HCEC 1CT (cell line): ENCODE data around the gene TMEM17.
"Not testable (repeated sequence)": the region's sequence is repeated elsewhere in the genome, so short reads cannot be mapped to it uniquely, and the experiment has no call there.

Source experiments
- DNase-seq: peaks from one replicate; pipeline ENCODE4 v3.0.0-alpha.2; 2017

The TMEM17 gene, protein sequence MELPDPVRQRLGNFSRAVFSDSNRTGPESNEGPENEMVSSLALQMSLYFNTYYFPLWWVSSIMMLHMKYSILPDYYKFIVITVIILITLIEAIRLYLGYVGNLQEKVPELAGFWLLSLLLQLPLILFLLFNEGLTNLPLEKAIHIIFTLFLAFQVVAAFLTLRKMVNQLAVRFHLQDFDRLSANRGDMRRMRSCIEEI

DNA sequence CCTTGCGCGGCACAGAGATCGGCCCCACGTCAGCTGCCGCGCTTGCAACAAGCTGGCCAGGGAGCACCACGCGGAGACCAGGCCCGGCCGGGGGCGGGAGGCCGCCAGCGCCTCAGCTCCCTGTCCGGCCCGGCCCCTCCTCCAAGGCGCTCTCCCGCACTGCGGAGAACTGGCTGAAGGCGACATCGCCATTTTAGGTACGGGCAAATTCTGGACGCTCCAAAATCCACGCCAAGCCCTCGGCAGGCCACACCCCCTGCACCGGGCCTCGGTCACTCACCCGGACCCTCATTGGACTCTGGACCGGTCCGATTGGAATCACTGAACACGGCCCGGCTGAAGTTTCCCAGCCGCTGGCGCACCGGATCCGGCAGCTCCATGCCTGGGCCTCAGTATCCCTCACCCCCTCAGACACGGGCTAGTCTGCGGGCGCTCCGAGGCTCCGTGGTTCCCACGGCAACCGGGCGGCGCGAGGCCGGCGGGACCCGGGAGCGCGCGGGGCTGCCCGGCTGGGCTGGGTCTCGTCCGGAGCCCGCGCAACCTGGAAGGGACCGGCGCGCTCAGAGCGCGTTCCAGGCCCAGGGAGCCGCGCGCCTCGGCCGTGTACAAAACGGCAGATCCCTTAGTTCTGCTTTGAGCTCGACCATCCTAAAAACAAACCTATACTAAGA, at the start of gene TMEM17:
TSS of gene TMEM17 (minus strand) at position 446 of the 671 bp plus-strand sequence. CDS start at position 380, 66 bp downstream.
- peak; percentile 91 for DNase-seq

DNA sequence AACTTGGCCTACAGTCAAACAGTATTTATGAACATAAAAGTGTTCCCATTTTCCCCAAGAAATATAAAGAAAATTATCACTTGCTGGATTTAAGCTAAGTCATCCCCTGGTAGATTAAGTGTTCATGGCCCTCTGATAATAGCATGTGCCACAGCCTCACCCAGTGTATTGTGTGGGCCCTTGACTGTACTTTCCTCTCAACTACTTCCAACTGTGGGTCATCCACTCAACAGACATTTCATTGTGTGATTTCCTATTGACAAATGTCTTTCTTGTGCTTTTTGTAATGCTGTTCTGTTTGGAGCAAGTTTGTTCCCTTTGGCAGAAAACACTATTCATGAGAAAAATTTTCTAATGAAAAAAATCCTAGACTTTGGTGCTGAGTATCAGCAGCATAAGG, 48.4 kb upstream of the TMEM17 start:
- DNase-seq = no peak

DNA sequence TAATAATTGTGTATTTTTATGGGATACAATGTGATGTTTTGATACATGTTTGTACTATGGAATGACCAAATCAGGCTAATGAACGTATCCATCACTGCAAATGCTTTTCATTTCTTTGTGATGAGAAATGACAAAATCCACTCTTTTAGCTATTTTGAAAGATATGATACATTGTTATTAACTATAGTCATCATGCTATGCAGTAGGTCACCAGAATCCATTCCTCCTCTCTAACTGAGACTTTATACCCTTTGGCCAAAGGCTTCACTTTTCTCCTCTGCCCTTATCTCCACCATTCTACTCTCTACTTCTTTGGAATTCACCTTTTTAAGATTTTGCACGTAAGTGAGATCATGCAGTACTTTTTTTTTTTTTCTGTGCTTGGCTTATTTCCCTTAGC, 44.5 kb upstream of the TMEM17 start:
- DNase-seq = peak; percentile 49

DNA sequence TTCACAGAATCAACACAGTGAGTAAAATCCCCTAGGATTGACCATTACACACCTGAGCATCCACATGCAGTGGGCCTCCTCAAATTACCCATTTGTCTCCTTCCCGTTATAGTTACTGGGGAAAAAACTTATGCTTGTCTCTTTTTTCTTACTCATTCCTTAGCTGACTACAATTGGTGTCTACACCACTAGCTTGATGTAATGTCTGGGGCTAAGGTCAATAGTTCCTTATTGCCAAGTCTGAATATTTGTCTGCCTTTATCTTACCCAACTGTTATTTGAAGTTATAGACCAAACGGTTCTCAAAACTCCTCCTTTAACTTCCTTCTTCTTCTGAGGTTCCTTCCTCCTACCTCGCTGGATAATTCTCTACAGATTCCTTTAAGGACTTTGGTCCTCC, 41.9 kb upstream of the TMEM17 start:
- no peak for DNase-seq

DNA sequence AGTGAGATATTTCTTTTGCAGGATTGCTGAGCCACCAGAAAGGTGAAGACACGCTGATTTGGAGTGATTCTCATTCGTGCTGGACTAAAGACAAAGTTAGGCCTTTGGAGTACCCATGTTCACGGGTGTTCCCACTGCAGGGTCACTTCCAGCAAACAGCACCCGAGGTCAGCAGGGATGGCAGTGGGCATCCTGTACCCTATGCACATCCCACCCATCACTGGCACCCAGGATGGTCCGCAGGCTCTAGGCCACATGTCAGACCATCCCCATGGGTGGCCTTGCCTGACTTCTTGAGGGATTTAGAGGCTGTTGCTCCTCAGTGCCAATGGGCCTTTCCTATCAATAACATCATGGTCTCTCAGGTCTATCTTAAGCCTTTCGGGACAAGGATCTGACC, 39.3 kb upstream of the TMEM17 start:
- no peak for DNase-seq

DNA sequence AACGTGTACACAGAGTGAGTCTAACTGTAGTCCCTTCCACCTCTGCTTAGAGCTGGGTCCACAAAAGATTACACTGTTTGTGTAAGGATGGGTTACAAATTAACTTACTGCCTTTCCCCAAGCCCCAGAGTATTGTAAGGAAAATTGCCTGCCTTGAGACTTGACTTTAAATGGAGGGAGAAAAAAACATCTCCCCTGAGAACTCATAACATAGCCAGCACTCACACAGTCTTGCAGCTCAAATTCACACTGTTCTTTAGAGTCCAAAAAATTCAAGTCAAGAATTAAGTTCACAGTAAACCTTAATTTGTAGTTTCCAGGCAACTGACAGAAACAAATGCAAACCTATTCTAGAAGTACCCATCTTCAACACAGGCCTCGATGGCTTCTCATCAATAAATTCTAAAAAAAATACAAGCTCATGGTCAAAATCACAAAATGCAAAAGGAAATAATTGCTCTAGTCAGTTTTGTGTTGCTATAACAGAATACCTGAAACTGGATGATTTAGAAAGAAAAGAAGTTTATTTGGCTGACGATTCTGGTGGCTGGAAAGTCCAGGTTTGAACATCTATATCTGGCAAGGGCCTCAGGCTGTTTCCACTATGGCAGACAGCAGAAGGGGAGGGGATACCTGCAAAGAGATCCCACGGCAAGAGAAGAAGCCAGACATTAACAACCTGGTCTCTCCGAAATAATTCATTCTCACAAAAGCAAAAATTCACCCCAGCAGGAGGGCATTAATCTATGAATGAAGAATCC, 34.6 kb upstream of the TMEM17 start:
- DNase-seq = no peak

DNA sequence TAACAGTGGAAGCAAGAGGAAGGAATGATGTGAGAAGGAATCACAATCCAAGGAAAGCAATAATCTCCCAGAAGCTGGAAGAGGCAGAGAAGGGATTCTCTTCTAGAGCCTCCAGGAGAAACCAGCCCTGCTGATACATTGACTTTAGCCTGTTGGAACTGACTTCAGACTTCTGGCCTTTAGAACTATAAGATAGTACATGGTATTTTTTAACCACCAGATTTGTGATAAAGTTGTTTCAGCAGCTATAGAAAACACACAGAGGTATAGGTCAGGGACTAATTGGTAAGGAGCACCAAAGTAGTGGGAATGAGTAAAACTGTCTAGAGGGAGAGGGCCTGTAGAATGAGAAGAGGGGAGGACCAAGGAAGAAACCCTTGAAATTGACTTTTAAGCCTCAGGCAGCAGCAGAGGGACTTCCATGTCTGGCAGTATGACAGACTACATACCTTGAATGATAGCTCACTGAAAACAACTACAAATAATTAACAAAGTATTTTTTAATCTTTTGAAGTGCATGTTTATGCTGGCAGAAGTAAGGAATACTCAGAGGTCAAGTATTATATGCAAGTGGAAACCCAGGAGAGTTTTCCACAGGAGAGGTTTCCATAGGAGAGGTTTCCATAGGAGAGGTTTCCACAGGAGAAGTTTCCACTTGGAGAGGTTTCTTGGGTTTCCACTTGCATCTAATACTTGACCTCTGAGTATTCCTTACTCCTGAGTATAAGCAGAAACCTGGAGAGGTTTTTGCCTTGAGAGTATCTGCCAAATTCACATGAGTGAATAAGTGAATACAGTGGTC, 33.8 kb upstream of the TMEM17 start:
- no peak for DNase-seq

DNA sequence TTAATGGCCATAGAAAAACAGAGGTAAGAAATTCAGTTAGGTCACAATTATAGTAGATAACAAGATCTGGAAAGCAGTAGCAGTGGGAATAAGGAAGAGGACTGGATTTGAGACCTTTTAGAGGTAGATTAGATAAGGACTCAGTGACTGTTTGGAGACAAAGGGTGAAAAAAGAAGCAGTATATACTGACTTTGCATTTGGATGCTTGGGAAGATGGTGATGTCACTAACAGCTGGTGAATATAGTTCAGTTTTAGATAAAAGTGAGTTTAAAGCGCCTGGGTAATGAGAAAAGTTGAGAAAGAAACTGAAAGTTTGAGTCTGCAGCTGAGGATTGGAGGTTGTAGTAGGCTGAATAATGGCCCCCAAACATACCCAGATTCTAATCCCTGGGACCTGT, 32.8 kb upstream of the TMEM17 start:
- no peak for DNase-seq

DNA sequence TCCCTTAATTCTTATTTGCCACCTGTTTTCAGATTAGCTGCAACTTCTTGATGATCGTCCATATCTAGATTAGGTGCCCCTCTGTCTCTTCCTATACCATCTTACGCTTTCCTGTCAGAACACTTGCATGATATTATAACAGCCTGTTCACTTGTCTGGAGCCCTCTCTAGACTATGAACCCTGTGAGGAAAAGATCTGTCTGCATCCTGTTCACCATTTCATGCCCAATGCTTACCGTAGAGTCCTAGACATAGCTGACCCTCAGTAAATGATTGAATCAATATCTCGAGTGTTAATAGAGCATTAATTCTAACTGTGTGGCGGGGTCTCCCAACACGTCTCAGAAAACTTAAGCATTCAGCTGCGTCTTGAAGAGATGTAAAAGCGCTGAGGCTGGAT, 31.8 kb upstream of the TMEM17 start:
- DNase-seq = no peak

DNA sequence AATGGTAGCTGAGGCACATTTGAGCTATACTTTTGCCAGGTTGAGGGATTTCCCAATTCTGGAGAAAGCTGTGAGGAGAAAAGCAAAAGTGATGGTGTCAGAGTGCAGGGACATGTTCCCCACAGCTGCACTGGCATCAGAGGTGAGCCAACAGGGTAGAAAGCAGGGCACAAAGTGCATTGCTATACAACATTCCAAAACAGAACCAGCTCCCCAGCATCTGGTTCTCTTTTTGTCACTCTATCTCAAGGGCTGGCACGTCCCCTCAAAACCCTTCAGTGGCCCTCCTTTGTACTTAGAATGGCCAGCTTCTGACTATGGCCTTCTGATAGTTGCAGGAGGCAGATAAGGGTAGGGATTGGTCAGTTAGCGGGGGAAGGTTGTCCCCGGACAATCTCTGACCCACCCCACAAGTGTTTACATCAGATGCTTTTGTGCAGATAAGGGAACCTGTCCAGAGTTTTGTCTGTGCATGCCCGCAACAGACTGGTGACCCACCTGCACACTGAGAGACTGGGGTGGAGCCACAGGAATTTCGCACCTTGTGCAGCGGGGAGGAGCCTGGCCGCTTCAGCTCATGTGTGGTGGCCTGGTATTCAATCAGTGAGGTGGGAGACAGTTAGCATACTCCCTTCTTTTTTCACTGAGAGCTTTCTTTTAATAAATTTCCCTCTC, 31.0 kb upstream of the TMEM17 start:
- no peak for DNase-seq

DNA sequence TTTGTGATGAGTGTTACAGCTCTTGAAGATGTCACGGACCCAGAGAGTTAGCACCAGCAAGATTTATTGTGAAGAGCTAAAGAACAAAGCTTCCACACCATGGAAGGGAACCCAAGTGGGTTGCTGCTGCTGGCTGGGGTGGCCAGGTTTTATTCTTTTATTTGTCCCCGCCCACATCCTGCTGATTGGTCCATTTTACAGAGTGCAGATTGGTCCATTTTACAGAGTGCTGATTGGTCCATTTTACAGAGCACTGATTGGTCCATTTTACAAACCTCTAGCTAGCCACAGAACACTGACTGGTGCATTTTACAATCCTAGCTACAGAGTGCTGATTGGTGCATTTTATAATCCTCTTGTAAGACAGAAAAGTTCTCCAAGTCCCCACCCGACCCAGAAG, 29.5 kb upstream of the TMEM17 start:
- not testable (repeated sequence) for DNase-seq

DNA sequence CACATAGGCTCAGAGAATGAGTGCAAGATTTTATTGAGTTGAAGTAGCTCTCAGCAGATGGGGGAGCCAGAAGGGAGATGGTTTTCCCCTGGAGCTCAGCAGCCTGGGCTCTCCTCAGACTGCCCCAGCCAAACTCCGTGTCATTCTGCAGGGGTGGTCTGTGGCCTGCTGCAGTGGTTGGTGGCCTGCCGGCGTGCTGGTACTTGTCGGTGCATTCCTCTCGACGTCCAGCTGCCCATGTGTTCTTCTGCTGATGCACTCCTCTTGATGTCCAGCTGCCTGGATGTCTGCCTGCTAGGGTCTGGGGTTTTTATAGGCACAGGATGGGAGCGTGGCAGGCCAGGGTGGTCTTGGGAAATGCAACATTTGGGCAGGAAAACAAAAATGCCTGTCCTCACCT, 25.6 kb upstream of the TMEM17 start:
- DNase-seq = no peak

DNA sequence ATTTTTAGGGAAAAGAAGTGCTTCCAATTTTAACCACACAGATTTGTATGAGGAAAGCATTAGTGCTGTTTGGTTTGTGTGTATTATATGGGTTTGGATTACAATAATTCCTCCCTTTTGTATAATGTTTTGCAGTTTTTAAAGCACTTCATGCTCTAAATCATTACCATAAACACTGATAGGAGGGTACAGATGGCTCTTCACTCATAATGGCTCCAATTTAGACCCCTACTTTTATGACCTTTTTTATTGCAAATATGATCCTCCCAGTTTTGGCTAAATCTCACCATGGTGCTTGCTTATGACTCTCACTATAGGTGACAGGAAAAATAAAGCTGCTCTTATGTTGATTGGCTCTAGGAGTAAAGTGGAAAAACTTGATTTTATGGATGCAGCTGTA, 23.8 kb upstream of the TMEM17 start:
- no peak for DNase-seq

DNA sequence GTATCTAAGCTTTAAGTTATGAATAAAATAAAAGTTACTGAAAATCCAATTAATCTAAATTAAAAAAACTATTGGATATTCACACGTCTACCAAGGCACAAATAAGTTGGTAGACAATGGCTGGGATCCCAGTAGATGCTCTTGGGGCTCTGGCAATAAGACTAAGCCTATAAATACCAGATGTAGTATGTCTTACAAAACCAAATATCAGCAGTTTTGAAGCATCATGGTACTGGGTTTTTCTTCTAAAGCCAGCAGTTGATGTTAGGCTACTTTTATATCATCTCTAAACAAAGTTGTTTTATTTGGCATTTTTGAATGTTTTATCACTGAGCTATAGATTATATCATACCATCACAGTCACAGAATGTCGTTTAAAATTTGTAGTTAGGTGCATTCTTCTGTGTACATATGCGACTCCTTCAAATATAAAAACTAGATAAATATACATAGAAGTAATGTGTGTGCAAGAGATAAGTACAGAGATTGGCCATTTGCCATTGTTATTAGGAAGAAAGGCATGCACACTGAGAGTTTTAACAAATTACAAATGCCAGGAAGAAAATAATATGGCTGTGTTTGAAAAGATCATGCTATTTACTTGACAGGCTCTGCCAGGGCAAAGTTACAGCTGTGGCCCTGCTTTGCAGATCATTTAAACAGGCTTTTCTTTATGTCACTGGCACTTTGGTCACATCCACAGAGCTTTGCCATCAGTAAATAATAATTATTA, 21.6 kb upstream of the TMEM17 start:
- no peak for DNase-seq

DNA sequence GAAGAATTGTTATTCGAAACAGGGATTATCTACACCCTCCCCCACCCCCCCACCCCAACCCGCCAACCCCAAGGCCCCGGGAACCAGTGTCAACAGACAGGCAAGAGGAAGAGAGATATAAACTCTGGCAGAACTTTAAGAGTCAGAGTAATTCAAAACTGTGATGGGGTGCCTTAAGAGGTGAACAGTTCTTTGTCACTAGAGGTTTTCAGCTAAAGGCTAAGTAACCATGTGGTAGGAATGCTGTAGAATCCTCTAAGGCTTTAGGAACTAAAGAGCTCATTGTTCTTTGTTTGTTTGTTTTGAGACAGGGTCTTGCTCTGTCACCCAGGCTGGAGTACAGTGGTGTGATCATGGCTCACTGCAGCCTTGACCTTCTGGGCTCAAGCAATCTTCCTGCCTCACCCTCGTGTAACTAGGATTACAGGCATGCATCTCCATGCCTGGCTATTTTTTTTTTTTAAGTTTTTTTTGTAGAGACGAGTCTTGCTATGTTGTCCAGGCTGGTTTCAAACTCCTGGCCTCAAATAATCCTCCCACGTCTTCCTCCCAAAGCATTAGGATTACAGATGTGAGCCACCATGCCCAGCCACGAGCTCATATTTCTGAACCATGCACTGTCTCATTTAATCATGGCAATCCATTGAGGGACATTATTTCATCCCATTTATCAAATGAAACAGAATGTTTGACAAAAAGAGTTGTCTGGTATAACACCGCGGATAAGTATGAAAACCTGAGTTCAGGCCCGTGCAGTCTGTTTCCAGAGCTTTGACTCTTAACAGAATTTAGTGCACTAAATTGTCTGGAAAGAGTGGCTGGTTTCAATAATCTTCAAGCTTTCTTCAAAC, 20.8 kb upstream of the TMEM17 start:
- DNase-seq = no peak

DNA sequence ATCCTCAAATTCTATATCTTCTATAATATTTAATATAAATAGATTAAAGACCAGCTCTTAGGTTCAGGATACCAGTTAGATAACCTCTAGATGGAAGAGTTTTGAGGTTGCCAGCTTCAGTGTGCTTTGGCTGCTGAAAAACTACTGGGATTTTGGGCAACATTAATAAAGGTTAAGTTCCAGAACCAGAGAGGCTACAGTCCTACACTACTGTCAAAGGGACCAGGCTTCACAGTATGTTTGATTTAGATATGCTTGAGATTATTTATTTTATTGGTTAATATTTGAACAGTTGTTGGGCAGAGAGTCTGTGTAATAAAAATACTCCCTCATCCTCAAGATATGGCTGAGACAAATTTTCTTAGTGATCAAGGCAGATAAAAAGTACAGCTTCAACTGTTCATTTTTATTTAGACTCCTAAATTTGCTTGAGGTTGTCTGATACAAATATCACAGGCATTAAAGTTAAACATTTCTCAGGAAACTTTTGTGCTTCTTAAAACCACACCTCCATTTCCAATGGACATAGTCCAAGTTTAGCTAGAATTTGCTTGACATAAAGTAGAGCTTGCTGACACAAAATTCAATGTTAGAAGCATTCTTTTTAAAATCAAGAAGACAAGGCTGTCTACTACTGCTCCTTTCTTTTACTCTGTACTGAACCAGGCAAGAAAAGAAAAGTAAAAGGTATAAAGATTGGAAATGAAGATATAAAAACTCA, 19.7 kb upstream of the TMEM17 start:
- no peak for DNase-seq

DNA sequence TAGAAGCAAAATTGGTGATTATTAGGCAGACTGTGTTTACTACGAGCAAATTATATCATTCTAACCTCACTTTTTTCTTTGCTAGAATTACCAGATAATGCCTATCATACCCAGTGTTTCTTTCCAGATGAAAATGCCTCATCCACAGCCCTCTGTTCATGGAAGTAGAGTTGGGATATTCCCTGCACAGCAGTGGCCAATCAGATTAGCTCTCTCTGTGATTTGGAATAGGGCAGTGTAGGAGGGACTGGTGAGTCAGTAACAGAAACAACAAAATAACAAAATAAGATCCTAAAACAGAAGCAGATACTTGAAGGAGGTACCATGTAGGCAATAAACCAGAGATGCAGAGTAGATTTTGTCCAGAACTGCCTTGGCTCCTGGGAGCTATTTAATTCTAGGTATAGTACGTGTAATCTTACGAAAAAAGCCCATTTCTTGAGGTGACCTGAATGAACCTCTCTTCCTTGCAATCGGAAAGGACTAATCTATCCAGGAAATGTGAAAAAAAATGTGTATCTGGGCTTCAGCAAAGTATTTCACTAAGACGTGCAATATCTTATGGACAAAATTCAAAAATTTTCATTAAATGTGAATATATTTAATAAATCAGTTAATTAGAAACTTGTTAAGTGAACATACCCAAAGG, 18.4 kb upstream of the TMEM17 start:
- no peak for DNase-seq

DNA sequence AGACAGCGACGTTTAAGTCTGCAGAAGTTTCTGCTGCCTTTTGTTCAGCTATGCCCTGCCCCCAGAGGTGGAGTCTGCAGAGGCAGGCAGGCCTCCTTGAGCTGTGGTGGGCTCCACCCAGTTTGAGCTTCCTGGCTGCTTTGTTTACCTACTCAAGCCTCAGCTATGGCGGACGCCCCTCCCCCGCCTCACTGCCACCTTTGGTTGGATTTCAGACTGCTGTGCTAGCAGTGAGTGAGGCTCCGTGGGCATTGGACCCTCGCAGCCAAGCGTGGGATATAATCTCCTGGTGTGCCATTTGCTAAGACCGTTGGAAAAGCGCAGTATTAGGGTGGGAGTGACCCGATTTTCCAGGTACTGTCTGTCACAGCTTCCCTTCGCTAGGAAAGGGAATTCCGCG, 15.1 kb upstream of the TMEM17 start:
- not testable (repeated sequence) for DNase-seq

DNA sequence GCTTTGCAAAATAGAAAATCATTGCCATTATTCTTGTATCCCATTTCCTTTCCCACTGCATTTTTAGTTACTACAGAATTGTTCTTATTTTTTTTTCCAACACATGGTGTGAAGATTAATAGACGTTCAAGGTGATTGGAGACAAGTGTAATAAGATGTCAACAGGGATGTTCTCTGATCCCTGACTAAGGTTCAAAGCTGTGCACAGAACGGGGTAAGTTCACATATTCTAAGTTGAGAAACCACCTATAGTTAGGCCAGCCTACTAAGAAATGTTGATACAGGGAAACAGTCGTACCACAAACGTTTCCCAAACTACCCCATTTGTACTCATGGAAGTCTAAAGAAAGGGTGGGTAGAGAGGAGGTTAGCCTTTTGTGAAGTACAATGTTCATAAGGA, 6.4 kb upstream of the TMEM17 start:
- DNase-seq = no peak

DNA sequence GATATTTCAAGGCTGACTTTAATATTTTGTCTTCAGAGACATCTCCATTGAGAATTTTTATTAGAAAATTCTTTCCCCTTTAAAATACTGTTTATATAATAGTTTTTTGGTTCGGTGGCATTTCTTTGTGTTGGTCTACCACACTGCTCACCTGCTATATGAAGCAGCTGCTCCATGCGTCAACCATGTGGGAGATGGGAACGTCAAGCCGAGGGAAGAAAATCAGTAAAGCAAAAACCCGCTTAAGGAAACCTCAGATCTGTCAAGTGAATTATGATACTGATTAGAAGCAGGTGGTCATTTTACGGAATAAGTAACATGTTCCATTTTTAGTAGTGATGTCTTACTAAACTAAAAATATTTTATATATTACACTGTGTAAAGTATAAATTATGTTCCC, 5.6 kb upstream of the TMEM17 start:
- no peak for DNase-seq
